T-helper 9 cell (primary cell): Measurements from ENCODE around the gene MBD4.
A peak's percentile ranks its signal among the peaks of the same experiment; 100 is the strongest.
"Not testable (repeated sequence)": the region's sequence is repeated elsewhere in the genome, so short reads cannot be mapped to it uniquely, and the experiment has no call there.

Experiments
- DNase-seq: peaks from one replicate; pipeline ENCODE4 v3.0.0-alpha.2; 2020

Gene MBD4

DNA sequence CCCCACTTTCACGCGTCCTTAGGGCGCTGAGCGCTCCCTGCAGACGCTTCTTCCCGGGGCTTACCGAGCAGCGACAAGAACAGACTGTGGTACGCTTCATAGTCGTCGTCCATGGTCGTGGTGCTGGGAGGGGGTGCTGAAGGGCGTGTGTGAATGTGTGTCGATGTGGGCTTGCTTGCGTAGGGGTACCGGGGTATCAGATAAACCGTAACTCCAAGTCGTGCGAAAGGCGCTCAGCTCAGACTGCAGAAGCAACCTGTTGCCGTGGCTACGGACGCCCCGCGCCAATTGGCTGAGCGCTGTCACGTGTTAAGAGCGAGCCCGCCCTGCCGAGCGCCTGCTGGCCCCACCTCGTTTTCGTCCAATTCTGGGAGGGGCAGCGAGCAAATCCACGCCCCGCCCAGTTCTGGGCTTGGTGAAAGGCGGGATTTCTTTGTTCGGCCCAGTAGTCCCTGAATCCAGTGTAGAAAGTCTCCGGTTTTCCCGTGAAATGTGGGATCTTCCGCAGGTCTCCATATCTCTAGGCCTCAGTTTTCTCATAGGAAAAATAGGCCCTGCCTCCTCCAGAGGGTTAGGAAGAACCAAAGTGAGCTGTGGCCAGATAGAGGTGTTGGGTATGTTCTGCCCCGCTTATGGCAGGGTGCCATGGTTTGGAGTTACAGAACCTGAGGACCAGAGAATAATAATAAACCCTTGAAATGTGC, 11.2 kb downstream of the MBD4 start, which contains the start of gene EFCAB12:
Gene EFCAB12 (minus strand): TSS at position 261 of the 704 bp plus-strand sequence. CDS start 148 bp downstream, at position 113.
- peak; percentile 88 for DNase-seq

DNA sequence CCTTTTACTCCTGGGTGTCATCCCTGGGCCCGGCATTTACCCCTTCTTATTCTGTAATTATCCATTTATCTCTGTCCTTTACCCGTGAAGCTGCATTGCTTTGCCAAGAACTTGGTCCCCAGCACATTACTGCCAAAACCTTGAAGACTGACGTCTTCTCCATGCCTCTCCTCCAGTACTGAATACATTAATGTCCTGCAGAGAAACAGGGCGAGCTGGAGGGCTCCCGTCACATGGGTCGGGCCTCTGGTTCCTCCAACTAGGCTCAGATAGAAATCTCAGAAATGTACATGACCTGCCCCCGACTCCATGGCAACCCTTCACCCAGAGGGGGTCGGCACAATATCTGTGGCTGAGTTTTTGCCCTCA, 11.8 kb downstream of the MBD4 start:
- DNase-seq: no peak

- no peak for DNase-seq
These were observed 14.1 kb downstream of the MBD4 start for GRCh38 chr3:129425619-129426018.

- no peak for DNase-seq
These were observed 14.5 kb downstream of the MBD4 start for GRCh38 chr3:129425213-129425612.

DNA sequence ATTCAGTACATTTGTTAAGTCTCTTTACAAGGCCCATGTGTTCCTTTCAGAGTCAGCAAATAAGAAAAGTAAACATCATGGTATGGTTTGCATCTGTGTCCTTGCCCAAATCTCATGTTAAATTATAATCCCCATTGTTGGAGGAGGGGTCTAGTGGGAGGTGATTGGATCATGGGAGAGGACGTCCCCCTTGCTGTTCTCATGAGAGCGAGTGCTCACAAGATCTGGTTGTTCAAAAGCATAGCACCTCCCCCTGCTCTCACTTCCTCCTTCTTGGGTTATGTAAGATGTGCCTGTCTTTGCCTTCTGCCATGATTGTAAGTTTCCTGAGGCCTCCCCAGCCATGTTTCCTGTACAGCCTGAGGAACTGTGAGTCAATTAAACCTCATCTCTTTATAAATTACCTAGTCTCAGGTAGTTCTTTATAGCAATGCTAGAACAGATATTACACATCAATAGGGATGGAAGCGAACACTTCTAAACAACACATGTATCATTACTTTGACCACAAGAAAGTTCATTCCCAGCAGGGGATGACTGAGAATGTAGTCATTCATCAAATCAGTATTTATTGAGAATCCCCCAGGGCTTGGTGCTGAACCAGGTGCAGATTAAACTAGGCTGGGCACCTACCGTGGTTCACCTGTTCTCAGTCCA, 15.4 kb downstream of the MBD4 start:
- DNase-seq: no peak

DNA sequence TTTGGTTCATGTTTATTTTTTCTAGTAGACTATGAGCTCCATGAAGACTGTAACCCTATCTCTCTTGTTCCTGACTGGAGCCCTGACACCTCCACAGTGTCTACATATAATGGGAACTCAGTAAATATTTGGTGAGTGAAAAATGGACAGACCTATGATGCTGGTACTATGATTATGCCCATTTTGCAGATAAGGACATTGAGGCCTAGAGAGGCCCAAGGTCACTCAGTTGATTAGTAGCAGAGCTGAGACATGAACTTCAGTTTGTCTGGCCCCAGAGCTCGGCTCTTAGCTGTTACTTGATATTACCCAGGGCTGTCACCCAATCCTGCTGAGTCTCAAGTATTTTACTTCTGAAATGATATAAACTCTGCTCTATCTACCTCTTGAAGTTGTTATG, 16.9 kb downstream of the MBD4 start:
- no peak for DNase-seq

- no peak for DNase-seq
These were observed 17.6 kb downstream of the MBD4 start for GRCh38 chr3:129421988-129422745.

- no peak for DNase-seq
These were observed 18.4 kb downstream of the MBD4 start for GRCh38 chr3:129421236-129421883.

- DNase-seq: no peak
These were observed 20.3 kb downstream of the MBD4 start for GRCh38 chr3:129419476-129419875.

GRCh38 chr3:129418041-129418973, 21.4 kb downstream of the MBD4 start:
- no peak for DNase-seq

DNA sequence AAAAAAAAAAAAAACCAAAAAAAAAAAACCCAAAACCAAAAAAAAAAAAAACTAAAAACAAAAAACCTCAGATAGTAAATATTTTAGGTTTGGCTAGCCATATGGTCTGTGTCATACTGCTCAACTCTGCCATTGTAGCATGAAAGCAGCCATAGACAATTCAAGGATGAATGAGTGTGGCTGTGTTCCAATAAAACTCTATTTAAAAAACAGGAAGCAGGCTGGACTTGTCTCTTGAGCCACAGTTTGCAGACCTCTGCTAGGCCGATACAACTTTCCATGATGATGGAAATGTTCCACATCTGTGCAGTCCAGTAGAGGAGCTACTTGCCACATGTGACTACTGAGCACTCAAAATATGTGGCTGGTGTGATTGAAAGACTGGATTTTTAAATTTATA, 22.4 kb downstream of the MBD4 start:
- no peak for DNase-seq

- DNase-seq: no peak
These were observed 23.3 kb downstream of the MBD4 start for GRCh38 chr3:129416415-129416814.

DNA sequence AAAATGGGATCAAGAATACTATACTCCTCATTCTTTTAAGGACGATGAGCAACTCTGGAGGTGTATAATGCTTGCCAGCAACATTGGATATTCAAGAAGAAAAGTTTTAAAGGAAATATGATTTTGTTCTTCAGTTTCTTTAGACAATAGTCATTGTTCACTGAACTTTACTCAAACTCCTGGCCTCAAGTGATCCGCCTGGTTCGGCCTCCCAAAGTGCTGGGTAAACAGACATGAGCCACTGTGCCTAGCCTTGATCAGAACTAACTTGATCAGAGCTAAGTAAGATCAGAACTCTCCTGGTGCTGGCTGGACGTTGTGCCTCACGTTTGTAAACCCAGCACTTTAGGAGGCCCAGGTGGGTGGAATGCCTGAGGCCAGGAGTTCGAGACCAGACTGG, 23.9 kb downstream of the MBD4 start:
- DNase-seq: no peak

DNA sequence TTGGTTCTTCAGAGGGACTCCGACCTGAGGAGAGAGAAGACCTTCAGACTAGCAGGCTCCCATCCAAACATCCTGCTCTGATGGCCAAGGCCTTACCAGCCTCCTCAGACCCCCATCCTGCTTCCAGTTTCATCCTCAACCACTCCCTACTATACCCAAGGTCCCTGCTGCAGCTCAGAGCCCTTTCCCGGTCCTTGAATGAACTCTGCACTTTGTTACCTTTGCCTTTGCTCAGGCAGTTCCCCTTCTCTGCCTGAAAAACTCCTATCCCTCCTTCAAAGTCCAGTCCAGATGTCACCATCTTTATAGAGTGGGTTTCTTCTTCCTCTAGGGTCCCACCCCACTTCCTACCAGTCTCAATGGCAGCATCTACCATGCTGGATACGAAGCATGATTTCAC, 24.4 kb downstream of the MBD4 start:
- DNase-seq: no peak

- DNase-seq: no peak
These were observed 25.9 kb downstream of the MBD4 start for GRCh38 chr3:129413687-129414506.

- not testable (repeated sequence) for DNase-seq
These were observed 26.5 kb downstream of the MBD4 start for GRCh38 chr3:129413238-129413637.

GRCh38 chr3:129412542-129413198, 27.1 kb downstream of the MBD4 start:
- DNase-seq: no peak

DNA sequence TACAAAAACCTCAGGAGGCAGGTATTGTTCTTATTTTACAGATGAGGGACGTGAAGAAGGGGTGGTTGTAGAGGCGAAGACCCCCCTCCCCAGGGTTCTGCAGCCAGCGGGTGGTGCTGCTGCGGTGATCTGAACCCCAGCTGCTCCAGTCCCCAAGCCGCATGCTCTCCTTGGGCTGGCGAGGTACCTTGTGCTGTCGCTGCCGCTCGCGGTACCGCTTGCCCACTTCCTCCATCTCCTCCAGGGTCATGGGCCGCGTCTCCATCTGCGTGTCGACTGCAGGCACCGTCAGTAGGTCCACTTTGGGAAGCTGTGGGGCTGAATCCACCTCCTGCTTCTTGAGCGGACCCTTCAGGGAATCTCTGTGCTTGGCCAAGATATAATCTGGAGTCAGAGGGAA, 28.8 kb downstream of the MBD4 start:
- DNase-seq: no peak

- no peak for DNase-seq
These were observed 30.2 kb downstream of the MBD4 start for GRCh38 chr3:129409541-129409940.

DNA sequence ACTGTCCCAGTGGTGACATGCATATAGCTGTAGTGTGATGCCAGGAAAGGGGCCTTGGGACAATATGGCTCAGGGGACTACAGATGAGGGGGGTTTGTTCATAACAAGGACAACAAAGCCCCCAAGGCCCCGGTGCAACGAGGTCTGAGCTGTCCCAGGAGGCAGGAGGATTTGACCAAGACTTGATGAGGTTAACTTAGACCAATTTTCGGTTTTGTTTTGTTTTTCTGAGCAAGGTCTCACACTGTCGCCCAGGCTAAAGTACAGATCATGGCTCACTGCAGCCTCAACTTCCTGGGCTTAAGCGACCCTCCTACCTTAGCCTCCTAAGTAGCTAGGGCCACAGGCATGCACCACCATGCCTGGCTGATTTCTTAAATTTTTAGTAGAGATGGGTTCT, 35.1 kb downstream of the MBD4 start:
- no peak for DNase-seq

- no peak for DNase-seq
These were observed 35.6 kb downstream of the MBD4 start for GRCh38 chr3:129404130-129404529.
